WI38 (cell line): ENCODE results near the gene HDAC4.

Source experiments
- H3K4me3 ChIP-seq: 2 replicates; pipeline ENCODE4 v1.5.1; 2011; ENCODE audit warnings: low read depth, mild to moderate bottlenecking, control low read depth, low read length
- CTCF ChIP-seq: IDR thresholded peaks from 2 replicates; pipeline ENCODE4 v1.5.1; 2012; ENCODE audit warnings: low read depth, mild to moderate bottlenecking, control low read depth, low read length

HDAC4 gene

GRCh38 chr2:239386001-239386670 lies 14.7 kb downstream of the HDAC4 start:
- no peak overlapping the region for H3K4me3 ChIP-seq
- no peak for TF ChIP-seq CTCF

- H3K4me3 ChIP-seq = no peak overlapping the region
- no peak for TF ChIP-seq CTCF
These were observed 15.5 kb downstream of the HDAC4 start for GRCh38 chr2:239385096-239386000.

GRCh38 chr2:239383759-239384156 lies 17.1 kb downstream of the HDAC4 start:
- TF ChIP-seq CTCF = no peak
- H3K4me3 ChIP-seq = no peak overlapping the region

GRCh38 chr2:239383036-239383758 lies 17.6 kb downstream of the HDAC4 start:
- H3K4me3 ChIP-seq = no peak overlapping the region
- no peak for TF ChIP-seq CTCF

- no peak for TF ChIP-seq CTCF
- no peak overlapping the region for H3K4me3 ChIP-seq
These were observed 18.4 kb downstream of the HDAC4 start for GRCh38 chr2:239382384-239382880.

- H3K4me3 ChIP-seq = no peak overlapping the region
- no peak for TF ChIP-seq CTCF
These were observed 19.1 kb downstream of the HDAC4 start for GRCh38 chr2:239381709-239382134.
